HG03139 (cell line): Measurements from ENCODE around the gene GBP1.
"Not testable (repeated sequence)": the region's sequence is repeated elsewhere in the genome, so short reads cannot be mapped to it uniquely, and the experiment has no call there.

Source experiments
- ATAC-seq: cut with Tn5 transposase; IDR thresholded peaks from one replicate; pipeline ENCODE4 v1.9.1; 2021; ENCODE audit not compliant: unreplicated experiment

The GBP1 gene

GRCh38 chr1:89065079-89065868 lies at the start of gene GBP1:
Gene GBP1 (minus strand): TSS chr1:89065208. CDS start chr1:89063234, 1,974 bp downstream.
- peak; percentile 53 for ATAC-seq

GRCh38 chr1:89114662-89115061 lies 49.7 kb upstream of the GBP1 start:
- no peak for ATAC-seq

GRCh38 chr1:89112871-89113613 lies 48.0 kb upstream of the GBP1 start:
- no peak for ATAC-seq

GRCh38 chr1:89104687-89105086 lies 39.7 kb upstream of the GBP1 start:
- no peak for ATAC-seq

GRCh38 chr1:89104147-89104546 lies 39.1 kb upstream of the GBP1 start:
- no peak for ATAC-seq

- ATAC-seq = no peak
These were observed 37.0 kb upstream of the GBP1 start for GRCh38 chr1:89102021-89102420.

- ATAC-seq = no peak
These were observed 35.4 kb upstream of the GBP1 start for GRCh38 chr1:89100412-89100811.

- ATAC-seq = no peak
These were observed 33.8 kb upstream of the GBP1 start for GRCh38 chr1:89098857-89099256.

- ATAC-seq = no peak
These were observed 30.7 kb upstream of the GBP1 start for GRCh38 chr1:89095737-89096136.

- no peak for ATAC-seq
These were observed 25.0 kb upstream of the GBP1 start for GRCh38 chr1:89089962-89090361.

GRCh38 chr1:89088572-89088971 lies 23.6 kb upstream of the GBP1 start:
- ATAC-seq = no peak

GRCh38 chr1:89087241-89087640 lies 22.2 kb upstream of the GBP1 start:
- no peak for ATAC-seq

- no peak for ATAC-seq
These were observed 20.8 kb upstream of the GBP1 start for GRCh38 chr1:89085781-89086180.

- no peak for ATAC-seq
These were observed 16.0 kb upstream of the GBP1 start for GRCh38 chr1:89081005-89081404.

- ATAC-seq = not testable (repeated sequence)
These were observed 15.1 kb upstream of the GBP1 start for GRCh38 chr1:89080068-89080467.

GRCh38 chr1:89072466-89073065 lies 7.6 kb upstream of the GBP1 start:
- ATAC-seq = not testable (repeated sequence)

GRCh38 chr1:89070509-89070908 lies 5.5 kb upstream of the GBP1 start:
- no peak for ATAC-seq

GRCh38 chr1:89069951-89070350 lies 4.9 kb upstream of the GBP1 start:
- ATAC-seq = no peak

GRCh38 chr1:89068291-89068690 lies 3.3 kb upstream of the GBP1 start:
- ATAC-seq = no peak

GRCh38 chr1:89064632-89065031 lies 376 bp downstream of the GBP1 start:
- ATAC-seq = peak; percentile 44

- no peak for ATAC-seq
These were observed 1.9 kb downstream of the GBP1 start for GRCh38 chr1:89063094-89063493.

- no peak for ATAC-seq
These were observed 4.9 kb downstream of the GBP1 start for GRCh38 chr1:89060091-89060490.
